NCI-H2081 treated with DMSO at 0.1 percent for 48 hours (cell line): ENCODE data around the gene IQSEC1.

Source experiments
- DNase-seq: peaks from one replicate; lab custom pipeline; 2025; lab: John Stamatoyannopoulos, UW

IQSEC1 gene

DNA sequence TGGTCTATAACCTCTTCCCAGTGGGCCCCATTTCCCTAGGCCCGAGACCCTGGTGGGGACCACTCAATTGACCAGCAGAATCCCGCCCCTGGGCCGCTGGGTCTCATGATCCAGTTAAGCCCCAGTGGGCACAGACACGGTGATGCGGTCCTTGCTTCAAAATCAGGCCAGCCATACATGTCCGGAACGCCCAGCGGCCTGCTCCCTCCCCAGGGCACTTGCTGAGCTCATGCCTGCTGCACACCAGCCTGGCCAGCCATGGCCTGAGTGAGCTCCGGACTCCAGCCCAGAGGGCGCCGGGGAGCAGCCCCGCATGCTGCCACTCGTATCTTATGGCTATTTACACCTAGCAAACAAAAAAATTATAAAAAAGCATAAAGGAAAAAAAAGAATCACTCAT is 34.4 kb upstream of the IQSEC1 start:
- DNase-seq = no peak

DNA sequence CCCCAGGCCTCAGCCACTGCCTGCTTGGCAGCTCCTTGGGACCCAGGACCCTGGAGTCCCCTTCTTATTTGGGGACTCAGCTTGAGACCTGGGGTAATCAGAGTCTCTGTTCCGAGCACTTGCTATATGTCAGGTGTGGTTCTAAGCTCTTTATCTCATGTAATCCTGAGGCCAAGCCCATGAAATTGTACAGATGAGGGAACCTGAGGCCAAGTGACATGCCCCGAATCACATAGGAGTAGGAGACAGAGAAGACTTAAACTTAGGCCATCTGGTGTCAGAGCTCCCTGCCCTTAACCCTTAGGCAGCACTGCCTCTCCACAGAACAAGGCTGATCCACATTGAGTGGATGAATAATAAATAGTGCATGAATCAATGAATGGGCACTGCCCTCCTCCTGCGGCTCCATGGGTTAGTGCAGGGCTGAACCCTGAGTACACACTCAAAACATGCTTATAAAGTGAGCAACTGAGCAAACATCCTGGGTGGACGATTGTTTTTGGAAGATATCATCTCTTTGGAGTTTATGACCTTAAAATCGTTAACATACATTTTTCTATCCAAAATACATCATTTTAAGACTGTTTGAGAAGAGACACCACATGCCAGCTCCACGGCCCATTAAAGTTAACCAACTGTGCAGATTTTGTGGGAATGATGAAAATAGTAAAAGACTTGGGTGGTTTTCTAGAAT is 33.2 kb upstream of the IQSEC1 start:
- DNase-seq = no peak

DNA sequence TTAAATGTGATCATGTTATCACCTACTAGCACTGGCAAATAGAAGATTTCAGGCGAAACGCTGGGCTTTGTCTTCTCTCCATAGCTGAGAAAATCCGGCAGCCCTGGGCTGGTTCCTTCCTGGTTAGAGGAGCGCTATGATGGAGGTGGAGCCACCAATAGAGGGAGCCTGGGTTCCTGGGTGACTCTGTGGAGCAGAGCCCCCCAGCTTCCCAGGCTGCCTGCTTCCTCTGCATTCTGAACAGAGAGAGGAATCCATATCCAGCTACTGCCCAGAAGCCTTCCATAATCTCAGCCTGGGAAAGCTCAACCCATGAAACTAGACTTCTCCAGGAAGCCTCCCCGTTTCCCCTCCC is 32.6 kb upstream of the IQSEC1 start:
- DNase-seq = no peak

DNA sequence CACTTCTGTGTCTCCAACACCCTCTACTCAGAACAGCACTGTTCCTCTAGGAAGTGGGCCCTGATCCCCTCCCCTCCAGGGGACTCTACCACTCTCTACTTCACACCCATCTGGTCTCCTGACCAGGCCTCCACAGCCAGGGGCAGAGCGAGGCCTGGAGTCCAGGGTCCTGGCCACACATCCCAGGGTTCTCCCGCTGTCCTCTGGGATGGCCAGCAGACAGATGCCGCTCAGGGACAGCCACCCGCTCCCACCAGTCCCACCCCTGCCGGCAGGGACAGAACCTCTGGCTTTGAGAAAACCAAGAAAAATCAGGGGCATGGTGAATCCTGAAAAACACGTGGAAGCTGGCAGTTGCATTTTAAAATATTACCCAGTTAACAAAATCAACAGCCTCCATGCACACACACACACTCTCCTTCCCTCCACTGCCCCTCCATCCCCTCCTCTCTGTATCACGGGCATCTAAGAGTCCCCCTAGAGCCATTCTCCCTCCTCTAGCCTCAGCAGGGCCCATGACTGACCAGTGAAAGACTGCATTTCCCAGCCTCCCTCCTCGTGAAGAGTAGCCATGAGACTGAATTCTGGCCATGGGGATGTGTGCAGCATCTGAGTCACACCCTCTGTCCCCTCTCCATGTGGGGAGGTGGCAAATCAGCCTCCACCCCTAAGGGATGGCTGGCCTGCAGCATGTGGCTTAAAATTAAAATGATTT is 32.1 kb upstream of the IQSEC1 start:
- DNase-seq = no peak

DNA sequence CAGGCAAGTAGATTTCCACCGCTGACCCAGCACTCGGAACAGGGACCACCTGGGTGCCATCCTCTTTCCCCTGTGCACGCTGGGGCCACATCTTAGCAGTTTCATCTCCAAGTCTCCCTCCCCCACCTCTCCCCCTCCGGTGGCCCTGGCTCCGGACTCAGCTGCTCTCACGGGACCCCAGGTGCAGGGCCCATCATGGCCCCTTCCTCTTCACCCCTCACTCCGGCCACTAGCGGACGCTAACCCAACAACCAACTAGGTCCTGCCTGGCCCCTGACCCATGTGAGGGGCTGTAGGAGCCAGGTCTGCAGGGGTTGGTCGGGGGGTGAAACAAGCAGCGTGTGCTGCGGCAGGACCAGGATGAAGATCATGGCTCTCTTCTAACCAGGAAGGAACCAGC is 31.3 kb upstream of the IQSEC1 start:
- DNase-seq = no peak

DNA sequence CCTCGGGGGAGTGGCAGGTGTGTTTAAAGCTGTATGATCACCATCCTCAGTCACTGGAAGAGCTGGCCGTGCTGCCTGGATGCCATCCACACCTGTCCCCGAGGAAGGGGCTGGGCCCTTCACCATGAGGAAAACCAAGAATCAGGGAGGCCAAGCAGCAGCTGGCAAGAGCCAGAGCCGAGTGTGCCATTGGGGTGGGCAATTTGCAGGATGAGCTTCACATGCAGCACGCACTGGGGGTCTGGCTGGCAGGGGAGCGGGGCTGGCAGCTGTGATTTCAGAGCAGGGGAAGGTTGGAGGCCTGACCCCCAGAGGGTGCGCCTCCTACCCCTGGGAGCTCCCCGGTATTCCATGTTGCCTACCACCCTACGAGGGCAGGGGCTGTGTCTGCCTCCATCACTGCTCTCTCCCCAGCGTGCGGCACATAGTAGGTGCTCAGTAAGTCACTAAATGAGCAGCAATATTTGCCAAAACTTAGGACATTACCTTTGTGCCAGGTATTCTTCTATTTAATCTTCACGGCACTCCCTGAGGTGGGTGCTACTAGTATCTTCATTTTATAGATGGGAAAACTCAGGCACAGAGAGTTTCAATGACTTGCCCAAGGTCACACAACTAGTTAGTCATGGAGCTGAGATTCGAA is 30.3 kb upstream of the IQSEC1 start:
- DNase-seq = no peak

DNA sequence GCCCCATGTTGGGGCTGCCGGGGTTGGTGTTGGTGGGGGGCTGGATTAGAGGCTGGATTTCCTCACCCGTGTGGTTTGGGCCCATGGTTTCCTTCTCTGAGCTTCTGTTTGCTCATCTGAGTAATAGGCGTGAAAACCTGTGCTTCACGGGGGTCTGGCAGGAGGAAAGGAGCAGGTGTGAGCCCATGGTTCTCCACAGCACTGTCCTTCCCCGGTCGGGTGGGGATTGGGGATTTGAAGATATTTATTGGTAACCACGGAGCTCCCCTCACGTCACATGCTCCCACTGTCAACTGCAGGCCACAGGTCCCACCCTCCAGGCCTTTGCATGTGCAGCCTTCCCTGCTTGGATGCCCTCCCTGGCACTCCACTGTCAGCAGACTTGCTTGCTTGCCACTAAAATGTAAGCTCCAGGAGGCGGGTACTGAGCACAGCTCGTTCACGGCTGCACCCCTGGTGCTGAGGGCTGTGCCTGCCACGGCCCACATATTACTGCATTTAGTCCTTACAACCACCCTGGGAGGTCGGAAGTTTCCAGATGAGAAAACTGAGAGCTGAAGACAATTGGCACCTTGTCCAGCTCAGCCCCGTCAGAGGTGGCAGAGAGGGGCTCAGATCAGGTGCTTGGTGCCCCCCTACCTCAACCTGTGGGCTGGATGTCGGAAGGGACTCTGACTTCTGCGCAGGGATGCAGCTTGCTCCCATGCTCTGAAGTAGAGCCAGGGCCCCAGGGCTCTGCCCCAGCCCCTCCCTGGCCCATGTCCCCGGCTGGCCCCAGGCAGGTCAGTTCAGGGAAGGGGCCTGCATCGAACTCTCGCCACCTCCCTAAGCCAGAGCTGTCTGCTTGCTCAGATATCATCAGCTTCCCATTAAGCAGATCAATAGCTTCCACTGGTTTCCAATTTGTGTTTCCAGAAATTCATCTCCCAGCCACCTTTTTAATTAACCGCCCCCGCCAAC is 29.4 kb upstream of the IQSEC1 start:
- DNase-seq = no peak

DNA sequence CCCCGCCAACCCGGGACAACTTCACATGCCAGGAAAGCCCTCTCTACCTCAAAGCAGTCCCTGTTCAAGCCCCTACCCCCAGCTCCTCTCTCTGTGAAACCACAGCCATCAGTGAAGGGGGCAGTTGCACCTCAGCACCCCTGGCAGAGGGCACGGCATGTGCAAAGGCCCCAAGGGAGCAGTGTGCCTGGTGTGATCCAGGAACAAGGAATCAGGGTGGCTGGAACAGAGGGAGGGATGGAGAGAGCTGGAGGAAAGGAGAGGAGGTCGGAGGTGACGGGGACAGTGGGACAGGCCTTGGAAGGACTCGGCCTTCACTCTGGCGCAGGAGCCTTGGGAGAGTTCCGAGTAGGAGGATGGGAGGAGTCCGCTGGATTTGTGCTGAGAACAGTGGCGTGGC is 26.5 kb upstream of the IQSEC1 start:
- no peak for DNase-seq

DNA sequence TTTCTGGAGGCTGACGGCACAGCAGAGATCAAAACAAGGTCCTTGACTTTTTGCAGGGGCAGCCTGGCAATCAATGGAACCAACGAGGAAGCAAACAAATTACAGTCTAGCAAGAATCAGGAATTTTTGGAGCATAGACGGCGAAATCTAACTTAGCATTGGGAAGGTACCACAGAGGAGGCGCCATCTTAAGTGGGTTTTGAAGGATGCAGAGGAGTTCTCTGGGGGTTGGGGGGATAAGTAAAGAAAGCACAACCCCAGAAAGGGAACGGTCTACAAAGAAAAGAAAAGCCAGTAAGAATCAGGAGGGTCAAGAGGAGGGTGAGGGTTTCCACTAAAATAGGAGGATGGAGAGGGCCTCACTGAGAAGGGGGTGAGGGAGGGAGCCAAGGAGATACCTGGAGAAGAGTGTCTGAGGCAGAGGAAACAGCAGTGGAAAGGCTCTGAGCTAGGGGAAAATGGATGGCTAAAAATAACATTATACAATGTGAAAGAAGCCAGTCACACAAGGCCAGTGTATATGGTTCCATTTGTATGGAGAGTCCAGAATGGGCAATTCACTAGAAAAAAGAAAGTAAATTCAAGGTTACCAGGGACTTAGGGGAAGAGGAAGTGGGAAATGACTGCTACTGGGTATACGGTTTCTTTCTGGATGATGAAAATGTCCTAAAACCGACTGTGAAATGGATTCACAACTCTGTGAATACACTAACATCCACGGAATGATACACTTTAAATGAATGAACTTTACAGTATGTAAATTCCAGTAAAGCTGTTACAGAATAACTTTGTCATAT is 25.2 kb upstream of the IQSEC1 start:
- no peak for DNase-seq

DNA sequence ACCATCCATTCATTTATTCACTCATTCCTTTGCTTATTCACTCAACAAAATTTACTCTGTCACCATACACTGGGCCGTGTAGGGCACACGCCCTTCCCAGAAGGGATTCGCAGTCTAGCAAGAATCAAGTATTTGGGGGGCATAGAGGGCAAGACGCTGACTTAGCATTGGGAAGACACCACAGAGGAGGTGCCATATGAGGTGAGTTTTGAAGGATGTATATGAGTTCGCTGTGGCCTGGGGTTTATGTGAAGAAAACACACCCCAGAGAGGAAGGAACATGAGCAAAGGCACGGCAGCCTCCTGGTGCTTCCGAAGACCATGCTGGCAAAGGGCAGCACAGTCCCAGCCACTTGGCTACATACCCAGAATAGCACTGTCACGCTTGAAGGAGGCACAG is 23.1 kb upstream of the IQSEC1 start:
- DNase-seq = no peak

DNA sequence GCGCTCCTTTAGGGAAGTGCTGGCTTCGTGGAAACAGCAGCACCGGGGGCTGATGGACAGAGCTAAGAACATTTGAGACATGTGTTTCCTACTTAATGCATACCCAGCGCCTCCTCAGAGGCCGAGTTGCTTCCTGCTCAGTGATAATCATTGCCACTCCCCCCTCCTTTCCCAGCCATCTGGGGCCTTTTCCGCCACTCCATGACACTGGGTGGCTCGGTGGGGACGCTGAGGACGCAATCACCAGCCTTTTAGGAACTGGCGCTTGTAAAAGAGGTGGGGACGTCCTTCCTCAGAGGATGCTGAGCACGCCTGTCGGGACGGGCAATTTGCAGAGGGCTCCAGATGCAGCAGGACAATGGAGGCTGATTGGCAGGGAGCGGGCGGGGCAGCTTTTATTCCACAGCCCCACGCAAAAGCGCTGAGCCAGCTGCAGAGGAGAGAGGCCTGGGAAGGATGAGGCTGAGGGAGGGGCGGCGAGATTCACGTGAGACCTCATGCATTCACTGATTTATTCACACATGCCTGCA is 22.2 kb upstream of the IQSEC1 start:
- no peak for DNase-seq

DNA sequence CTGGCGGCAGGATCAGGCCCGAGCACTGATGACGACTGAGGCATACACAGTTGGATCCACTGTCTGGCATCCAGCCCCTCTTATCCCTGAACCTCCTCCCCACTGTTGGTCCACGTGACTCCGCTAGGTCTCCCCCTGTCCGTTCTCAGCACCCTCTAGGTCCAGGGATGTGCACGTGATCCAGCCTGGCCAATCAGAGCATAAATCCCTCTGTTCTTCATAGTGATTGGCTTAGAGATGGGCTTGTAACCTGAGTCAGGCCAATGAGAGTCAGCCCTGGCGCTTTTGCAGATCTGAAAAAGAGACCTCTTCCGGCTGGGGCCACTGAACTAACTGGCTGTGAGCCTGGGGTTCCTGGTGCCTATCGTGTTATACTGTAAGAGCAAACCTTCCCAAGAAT is 20.5 kb upstream of the IQSEC1 start:
- no peak for DNase-seq

DNA sequence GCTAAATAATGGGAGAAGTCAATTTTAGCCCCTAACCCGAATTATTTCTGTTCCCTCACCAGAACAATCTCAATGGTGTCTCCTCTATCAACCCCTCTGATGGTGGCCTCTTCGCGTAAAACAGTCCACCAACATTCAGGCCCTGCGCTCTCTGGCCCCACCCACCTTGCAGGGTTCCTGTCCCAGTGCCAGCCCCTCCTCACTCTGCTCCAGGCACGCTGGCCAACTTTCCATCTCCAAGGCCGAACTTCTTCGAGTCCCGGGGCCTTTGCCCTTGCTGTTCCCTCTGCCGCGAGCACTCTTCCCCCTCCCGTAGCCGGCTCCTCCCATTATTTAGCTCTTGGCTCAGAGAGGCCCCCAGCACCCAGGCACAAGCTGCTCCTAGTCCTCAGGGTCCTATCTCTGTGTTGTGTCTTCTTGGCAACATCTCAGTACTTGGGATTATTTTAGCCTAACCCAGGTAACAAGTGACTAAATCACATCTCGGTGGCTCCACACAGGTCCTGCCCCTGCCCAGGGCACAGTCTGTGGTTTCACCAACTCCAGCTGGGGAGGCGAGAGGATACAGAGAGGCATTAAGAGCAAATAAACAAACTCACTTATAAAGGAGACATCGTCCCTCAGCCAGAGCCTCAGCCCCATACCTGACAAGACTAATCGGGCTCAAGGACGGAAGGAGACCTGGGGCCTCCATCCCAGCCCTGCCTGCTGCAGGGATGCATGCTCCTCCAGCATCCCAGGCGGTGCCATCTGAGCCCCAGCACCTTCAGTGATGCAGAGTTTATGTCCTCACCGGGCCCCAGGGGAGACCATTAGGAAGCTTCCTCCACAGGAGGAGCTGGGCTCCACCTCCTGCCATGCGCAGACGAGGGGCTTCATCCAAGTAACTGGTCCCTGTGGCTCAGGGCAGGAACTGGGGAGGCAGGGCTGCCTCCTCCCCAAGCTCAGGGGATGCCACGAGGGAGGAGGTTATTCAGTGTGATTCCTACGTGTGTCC is 19.7 kb upstream of the IQSEC1 start:
- no peak for DNase-seq

DNA sequence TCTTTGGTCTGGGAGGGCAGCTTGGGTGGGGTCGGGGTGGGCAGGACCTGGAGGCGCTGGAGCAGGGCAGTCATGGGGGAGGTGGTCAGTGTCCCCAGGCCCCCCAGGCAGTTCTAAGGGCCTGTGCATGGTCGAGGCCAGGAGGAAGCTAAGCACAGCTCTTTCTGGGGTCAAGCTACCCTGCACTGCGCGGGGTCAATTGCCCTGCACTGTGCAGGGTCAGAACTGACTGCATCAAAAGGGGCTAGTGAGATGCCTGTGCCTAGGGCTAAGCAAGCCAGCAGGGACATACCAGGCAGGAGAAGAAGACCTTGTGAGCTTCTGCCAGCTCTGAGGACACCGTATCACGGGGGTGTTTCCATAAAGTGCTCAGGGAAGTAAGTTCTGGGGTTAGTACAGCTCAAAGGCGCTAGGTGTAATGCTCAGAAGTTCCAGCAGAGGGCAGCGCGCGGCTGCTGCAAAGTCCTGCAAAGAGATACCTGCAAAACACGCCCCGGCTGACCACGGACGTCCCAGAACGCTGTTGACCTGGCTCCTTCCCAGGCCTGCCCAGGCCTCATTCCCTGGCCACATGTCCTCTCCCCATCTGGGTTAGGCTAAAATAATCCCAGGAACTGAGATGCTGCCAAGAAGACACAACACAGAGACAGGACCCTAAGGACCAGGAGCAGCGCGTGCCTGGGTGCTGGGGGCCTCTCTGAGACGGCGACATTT is 18.8 kb upstream of the IQSEC1 start:
- no peak for DNase-seq

DNA sequence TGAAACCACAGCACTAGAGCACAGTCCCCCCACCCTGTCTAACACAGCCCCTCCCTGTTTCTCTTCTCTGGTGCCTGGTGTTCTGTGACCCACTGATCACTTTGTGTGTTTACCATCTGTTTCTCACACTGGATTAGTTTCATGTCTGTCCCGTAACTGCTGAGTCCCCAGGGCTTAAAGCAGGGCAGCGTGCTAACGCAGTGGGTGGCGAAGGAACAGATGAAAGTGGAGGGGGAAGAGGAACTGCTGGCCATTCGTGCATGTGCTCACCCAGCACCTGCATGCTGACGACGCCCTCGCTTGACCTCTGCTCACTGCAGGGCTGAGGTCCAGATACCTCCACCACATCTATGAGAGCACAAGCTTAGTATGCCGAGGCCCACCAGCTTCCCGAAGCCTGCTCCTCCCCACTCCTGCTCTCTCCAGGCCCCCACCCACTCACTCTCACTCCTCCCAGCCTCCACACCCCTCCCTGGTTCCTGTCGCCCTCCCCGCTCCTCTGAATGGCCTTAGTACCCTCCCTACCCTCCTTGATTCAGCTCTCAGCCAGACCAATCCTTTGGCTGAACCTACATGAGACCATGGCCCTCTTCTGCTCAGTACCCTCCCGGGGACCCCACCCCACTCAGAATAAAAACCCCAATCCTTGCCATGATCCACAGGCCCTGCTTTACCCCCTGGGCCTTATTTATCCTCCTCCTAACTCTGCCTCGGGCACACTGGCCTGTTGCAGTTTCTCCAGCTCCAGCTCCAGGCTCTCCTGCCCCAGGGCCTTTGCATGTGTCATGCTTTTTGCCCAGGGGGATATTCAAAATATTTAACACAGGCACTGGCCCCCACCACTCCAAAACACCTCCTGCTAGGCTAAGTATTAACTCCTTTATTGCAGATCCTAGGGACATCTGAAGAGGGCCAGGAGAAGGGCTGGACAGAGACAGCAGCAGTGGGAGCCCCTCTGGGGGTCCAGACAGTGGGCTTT is 15.1 kb upstream of the IQSEC1 start:
- DNase-seq = no peak

DNA sequence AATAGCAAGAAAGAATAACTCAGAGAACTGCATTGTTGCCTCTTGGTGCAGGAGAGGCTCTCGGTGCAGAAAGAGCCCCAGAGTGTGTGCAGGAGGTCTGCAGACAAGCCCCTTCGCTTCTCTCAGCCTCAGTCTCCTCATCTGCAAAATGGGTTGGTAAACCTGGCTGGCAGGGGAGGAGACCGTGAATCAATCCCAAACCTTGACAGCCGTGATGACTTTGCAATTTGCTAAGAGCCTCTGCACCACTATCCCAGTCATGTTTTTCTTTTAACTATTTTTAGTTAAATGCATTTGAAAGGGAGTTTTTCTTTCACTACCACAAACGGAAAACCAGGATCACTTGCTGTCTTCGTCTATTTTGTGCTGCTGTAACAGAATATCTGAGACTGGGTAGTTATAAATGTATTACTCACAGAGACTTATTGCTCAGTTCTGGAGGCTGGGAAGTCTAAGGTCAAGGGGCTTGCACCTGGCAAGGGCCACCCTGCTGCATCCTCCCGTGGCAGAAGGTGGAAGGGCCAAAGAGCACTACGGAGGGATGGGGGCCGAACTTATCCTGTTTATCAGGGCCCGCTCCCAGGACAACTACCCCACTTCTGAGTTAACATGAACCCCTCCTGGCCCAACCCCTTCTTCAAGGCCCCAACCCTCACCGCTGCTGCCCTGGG is 14.2 kb upstream of the IQSEC1 start:
- DNase-seq = no peak

DNA sequence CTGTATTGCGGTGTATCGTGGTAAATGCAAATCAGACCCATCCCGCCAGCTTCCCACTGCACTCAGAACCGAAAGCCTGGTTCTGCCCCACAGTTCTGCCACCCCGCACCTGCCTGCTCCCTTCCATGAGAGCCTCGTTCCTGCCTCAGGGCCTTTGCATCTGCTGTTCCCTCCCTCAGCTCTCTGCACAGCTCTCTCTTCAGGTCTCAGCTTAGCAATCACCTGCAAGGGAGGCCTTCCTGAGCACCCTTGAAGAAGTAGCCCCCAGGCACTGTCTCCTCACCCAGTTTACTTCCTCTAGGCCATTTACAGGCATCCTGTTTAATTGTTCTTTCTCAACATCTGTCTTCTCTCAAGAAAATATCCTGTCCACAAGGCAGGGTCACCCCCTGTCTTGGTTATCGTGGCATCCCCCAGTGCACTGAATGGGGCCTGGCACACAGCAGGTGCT is 13.3 kb upstream of the IQSEC1 start:
- DNase-seq = no peak

DNA sequence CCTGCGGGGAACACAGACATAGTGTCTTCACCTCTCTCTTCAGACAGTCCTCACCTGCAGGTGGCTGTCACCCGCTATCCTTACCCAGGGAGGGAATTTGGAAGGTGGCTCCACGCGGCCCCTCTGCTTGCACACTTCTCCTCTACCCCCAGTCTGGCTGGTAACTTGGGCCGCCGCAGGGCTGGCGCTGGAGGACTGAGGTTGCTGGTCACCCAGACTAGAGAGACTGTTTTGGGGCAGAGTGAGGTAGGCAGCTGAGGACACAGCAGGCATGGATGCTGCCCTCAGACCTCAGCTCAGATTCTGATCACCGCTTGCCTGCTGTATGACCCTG is 12.6 kb upstream of the IQSEC1 start:
- DNase-seq = no peak
